Stimulated activated CD4-positive, alpha-beta T cell treated with anti-CD3 and anti-CD28 coated beads, Interleukin-2, amount 100 ng/mL, for 4 hours (primary cell): ENCODE results near the gene NR6A1.
"Not testable (repeated sequence)": the region's sequence is repeated elsewhere in the genome, so short reads cannot be mapped to it uniquely, and the experiment has no call there.

Experiments used
- DNase-seq: peaks from one replicate; pipeline ENCODE4 v3.0.0-alpha.2; 2020; ENCODE audit warnings: low read depth

The NR6A1 gene

GRCh38 chr9:124759327-124759726 lies 11.8 kb downstream of the NR6A1 start:
- no peak for DNase-seq

GRCh38 chr9:124758691-124759090 lies 12.4 kb downstream of the NR6A1 start:
- DNase-seq: no peak

- DNase-seq: no peak
These were observed 13.1 kb downstream of the NR6A1 start for GRCh38 chr9:124758061-124758460.

GRCh38 chr9:124757616-124758015 lies 13.5 kb downstream of the NR6A1 start:
- no peak for DNase-seq

- DNase-seq: no peak
These were observed 15.1 kb downstream of the NR6A1 start for GRCh38 chr9:124756011-124756410.

GRCh38 chr9:124755061-124755460 lies 16.1 kb downstream of the NR6A1 start:
- DNase-seq: no peak

- DNase-seq: no peak
These were observed 16.8 kb downstream of the NR6A1 start for GRCh38 chr9:124754289-124754688.

GRCh38 chr9:124752967-124753366 lies 18.1 kb downstream of the NR6A1 start:
- no peak for DNase-seq

GRCh38 chr9:124749781-124750180 lies 21.3 kb downstream of the NR6A1 start:
- DNase-seq: no peak

- DNase-seq: no peak
These were observed 21.8 kb downstream of the NR6A1 start for GRCh38 chr9:124749284-124749683.

GRCh38 chr9:124747065-124747464 lies 24.0 kb downstream of the NR6A1 start:
- no peak for DNase-seq

- no peak for DNase-seq
These were observed 27.3 kb downstream of the NR6A1 start for GRCh38 chr9:124743686-124744348.

GRCh38 chr9:124742940-124743339 lies 28.2 kb downstream of the NR6A1 start:
- DNase-seq: no peak

- DNase-seq: no peak
These were observed 29.4 kb downstream of the NR6A1 start for GRCh38 chr9:124741662-124742061.

- DNase-seq: no peak
These were observed 30.0 kb downstream of the NR6A1 start for GRCh38 chr9:124741149-124741548.

- DNase-seq: no peak
These were observed 31.8 kb downstream of the NR6A1 start for GRCh38 chr9:124739360-124739759.

- DNase-seq: not testable (repeated sequence)
These were observed 33.0 kb downstream of the NR6A1 start for GRCh38 chr9:124738075-124738474.

GRCh38 chr9:124735121-124735520 lies 36.0 kb downstream of the NR6A1 start:
- DNase-seq: no peak

GRCh38 chr9:124734741-124735083 lies 36.4 kb downstream of the NR6A1 start:
- DNase-seq: not testable (repeated sequence)

- DNase-seq: no peak
These were observed 37.0 kb downstream of the NR6A1 start for GRCh38 chr9:124733964-124734740.

GRCh38 chr9:124730772-124731171 lies 40.3 kb downstream of the NR6A1 start:
- DNase-seq: no peak

- DNase-seq: no peak
These were observed 44.2 kb downstream of the NR6A1 start for GRCh38 chr9:124726886-124727285.

- no peak for DNase-seq
These were observed 46.1 kb downstream of the NR6A1 start for GRCh38 chr9:124725068-124725452.
